Neural progenitor cell (in vitro differentiated cells): ENCODE measurements around the gene CYFIP1. TPM values are rescaled to one million over a fixed set of nuclear protein-coding genes. Genes with fewer than 3 reads are reported as not detected.

ENCODE experiments used
- DNase-seq: peaks from one replicate; pipeline ENCODE4 v3.0.0-alpha.2; 2016; ENCODE audit warnings: low spot score
- H2AFZ ChIP-seq: fragments of 200-600 bp; sonication (generic); replicated peaks from 2 replicates; pipeline ENCODE4 v1.6.1; 2016; ENCODE audit warnings: antibody characterized with exemption
- H3F3A ChIP-seq: fragments of 200-600 bp; sonication (generic); 2 replicates; pipeline ENCODE4 v1.6.1; 2016; ENCODE audit warnings: antibody characterized with exemption, low read depth
- H3K27ac ChIP-seq: fragments of 200-600 bp; sonication (generic); 2 replicates; pipeline ENCODE4 v1.5.1; 2016; ENCODE audit warnings: mild to moderate bottlenecking
- H3K27me3 ChIP-seq: fragments of 200-600 bp; sonication (generic); 2 replicates; pipeline ENCODE4 v1.6.1; 2016; ENCODE audit warnings: mild to moderate bottlenecking, moderate library complexity
- H3K36me3 ChIP-seq: fragments of 200-600 bp; sonication (generic); 2 replicates; pipeline ENCODE4 v1.5.1; 2016
- H3K4me1 ChIP-seq: fragments of 200-600 bp; sonication (generic); 2 replicates; pipeline ENCODE4 v1.6.1; 2016; ENCODE audit warnings: mixed run types
- H3K4me2 ChIP-seq: fragments of 200-600 bp; sonication (generic); 2 replicates; pipeline ENCODE4 v1.6.1; 2016
- H3K4me3 ChIP-seq: fragments of 200-600 bp; sonication (generic); 2 replicates; pipeline ENCODE4 v1.5.1; 2016
- H3K79me2 ChIP-seq: fragments of 200-600 bp; sonication (generic); 2 replicates; pipeline ENCODE4 v1.6.1; 2016; ENCODE audit warnings: low read depth
- H3K9ac ChIP-seq: fragments of 200-600 bp; sonication (generic); 2 replicates; pipeline ENCODE4 v1.6.1; 2016
- H3K9me3 ChIP-seq: fragments of 200-600 bp; sonication (generic); 2 replicates; pipeline ENCODE4 v1.5.1; 2016; ENCODE audit warnings: low read depth
- H4K20me1 ChIP-seq: fragments of 200-600 bp; sonication (generic); 2 replicates; pipeline ENCODE4 v1.6.1; 2016; ENCODE audit warnings: low read depth
- H3K27ac Mint-ChIP-seq: 3 replicates; pipeline ENCODE4 v1.8.0; 2021; ENCODE audit warnings: mixed read lengths
- H3K27me3 Mint-ChIP-seq: 2 replicates; pipeline ENCODE4 v1.8.0; 2022; ENCODE audit warnings: low read depth, mild to moderate bottlenecking, inconsistent platforms, moderate library complexity, mixed read lengths; ENCODE audit not compliant: insufficient read depth
- H3K36me3 Mint-ChIP-seq: 3 replicates; pipeline ENCODE4 v1.8.0; 2021; ENCODE audit warnings: mixed read lengths
- H3K4me1 Mint-ChIP-seq: 3 replicates; pipeline ENCODE4 v1.8.0; 2021; ENCODE audit warnings: mixed read lengths
- H3K4me3 Mint-ChIP-seq: 3 replicates; pipeline ENCODE4 v1.8.0; 2021; ENCODE audit warnings: mild to moderate bottlenecking, moderate library complexity, mixed read lengths
- H3K9me3 Mint-ChIP-seq: 3 replicates; pipeline ENCODE4 v1.8.0; 2020; ENCODE audit warnings: mixed read lengths
- CTCF ChIP-seq: fragments of 200-600 bp; sonication (generic); IDR thresholded peaks from 2 replicates; pipeline ENCODE4 v1.5.1; 2017; ENCODE audit warnings: antibody characterized with exemption, mild to moderate bottlenecking
- EZH2 ChIP-seq: fragments of 200-600 bp; sonication (generic); IDR thresholded peaks from 2 replicates; pipeline ENCODE4 v1.6.1; 2017; ENCODE audit warnings: antibody characterized with exemption, mild to moderate bottlenecking, moderate library complexity
- EZH2phosphoT487 ChIP-seq: fragments of 200-600 bp; sonication (generic); IDR thresholded peaks from 2 replicates; pipeline ENCODE4 v1.6.1; 2017; ENCODE audit warnings: antibody characterized with exemption
- total RNA-seq: library from RNA; depleted of rRNA; stranded (reverse); fragments of >200 nt; gene quantifications from 2 replicates; pipeline ENCODE4 v1.2.3, GENCODE V29; 2015; ENCODE audit warnings: low replicate concordance

The CYFIP1 gene
- total RNA-seq, 1 donor from 2014 or later, result 94.6 TPM

- Histone ChIP-seq H3K4me1 (no peaks in the 10 kb centered on the region), H3F3A (no peaks in the 10 kb centered on the region), H3K9me3 (no peaks in the 10 kb centered on the region), H4K20me1 (no peaks in the 10 kb centered on the region), H2AFZ (no peak overlapping the region), H3K9ac (no peak overlapping the region), H3K36me3 (peaks cover 3% of the 10 kb centered on the region), H3K79me2 (no peaks in the 10 kb centered on the region), H3K4me3 (no peak overlapping the region), H3K4me2 (no peak overlapping the region), H3K27me3 (no peaks in the 10 kb centered on the region), H3K27ac (no peak overlapping the region)
- peaks cover 2% of the 10 kb centered on the region for H3K27me3 Mint-ChIP-seq
- TF ChIP-seq EZH2phosphoT487 (no peak), EZH2 (no peak), CTCF (no peak)
- DNase-seq, result no peak
- no peak overlapping the region for H3K4me3 Mint-ChIP-seq
- no peaks in the 10 kb centered on the region for H3K4me1 Mint-ChIP-seq
- no peaks in the 10 kb centered on the region for H3K9me3 Mint-ChIP-seq
- peaks cover 31% of the 10 kb centered on the region for H3K36me3 Mint-ChIP-seq
- no peak overlapping the region for H3K27ac Mint-ChIP-seq
Observed at GRCh38 chr15:22939652-22940061, 40.5 kb downstream of the CYFIP1 start.

- no peak overlapping the region for H2AFZ ChIP-seq
- no peaks in the 10 kb centered on the region for H4K20me1 ChIP-seq
- Mint-ChIP-seq H3K27ac (no peak overlapping the region), H3K27me3 (peaks cover 2% of the 10 kb centered on the region), H3K4me1 (no peaks in the 10 kb centered on the region), H3K9me3 (no peaks in the 10 kb centered on the region), H3K36me3 (peaks cover 28% of the 10 kb centered on the region), H3K4me3 (no peak overlapping the region)
- H3K79me2 ChIP-seq, result no peaks in the 10 kb centered on the region
- no peak overlapping the region for H3K4me3 ChIP-seq
- TF ChIP-seq EZH2phosphoT487, result no peak
- TF ChIP-seq CTCF, result no peak
- H3K4me1 ChIP-seq, result no peaks in the 10 kb centered on the region
- no peak overlapping the region for H3K9ac ChIP-seq
- peaks cover 3% of the 10 kb centered on the region for H3K36me3 ChIP-seq
- no peaks in the 10 kb centered on the region for H3K9me3 ChIP-seq
- H3K27ac ChIP-seq, result no peak overlapping the region
- H3F3A ChIP-seq, result no peaks in the 10 kb centered on the region
- no peak for DNase-seq
- no peak overlapping the region for H3K4me2 ChIP-seq
- no peaks in the 10 kb centered on the region for H3K27me3 ChIP-seq
Observed at GRCh38 chr15:22939051-22939450, 41.1 kb downstream of the CYFIP1 start.

- H3K9ac ChIP-seq, result no peak overlapping the region
- H3K9me3 ChIP-seq, result no peaks in the 10 kb centered on the region
- H3K27ac Mint-ChIP-seq, result no peak overlapping the region
- H3K4me2 ChIP-seq, result no peak overlapping the region
- H3K27me3 ChIP-seq, result no peaks in the 10 kb centered on the region
- no peak for TF ChIP-seq EZH2phosphoT487
- no peak for TF ChIP-seq CTCF
- no peaks in the 10 kb centered on the region for H3K9me3 Mint-ChIP-seq
- no peaks in the 10 kb centered on the region for H3F3A ChIP-seq
- H4K20me1 ChIP-seq, result no peaks in the 10 kb centered on the region
- no peak overlapping the region for H2AFZ ChIP-seq
- no peaks in the 10 kb centered on the region for H3K4me1 Mint-ChIP-seq
- DNase-seq, result no peak
- peaks cover 26% of the 10 kb centered on the region for H3K36me3 Mint-ChIP-seq
- no peak overlapping the region for H3K4me3 Mint-ChIP-seq
- peaks cover 3% of the 10 kb centered on the region for H3K36me3 ChIP-seq
- no peaks in the 10 kb centered on the region for H3K4me1 ChIP-seq
- H3K4me3 ChIP-seq, result no peak overlapping the region
- peaks cover 2% of the 10 kb centered on the region for H3K27me3 Mint-ChIP-seq
- no peak overlapping the region for H3K27ac ChIP-seq
- H3K79me2 ChIP-seq, result no peaks in the 10 kb centered on the region
Observed at GRCh38 chr15:22936577-22937472, 43.3 kb downstream of the CYFIP1 start.
